ENCODE measurements around the gene MTA1. TPM values are rescaled to one million over a fixed set of nuclear protein-coding genes. Genes with fewer than 3 reads are reported as not detected.

Gene MTA1
- total and polyA plus RNA-seq, 2 donors (not counting 1 experiment from before 2014, with no cell fraction given): 137 to 147 TPM

- no peak overlapping the region for H3K9ac ChIP-seq (ENCODE audit: low read length)
- no peaks in the 10 kb centered on the region for H3K27me3 ChIP-seq (replicated peaks in 1 of 4; ENCODE audit: control extremely low read depth in 1 of 4, control insufficient read depth in 3 of 4, insufficient read depth in 4 of 4, low read length in 3 of 4)
- no peak for DNase-seq
- H3K4me2 ChIP-seq (replicated peaks; ENCODE audit: low read depth, low read length, poor library complexity, severe bottlenecking): no peak overlapping the region
- H3K79me2 ChIP-seq (ENCODE audit: control insufficient read depth, insufficient read depth, low read length): peaks cover 82% of the 10 kb centered on the region
- TF ChIP-seq CTCF (IDR thresholded peaks at IDR 0.05): no peak
- peaks cover 0 to 5% of the 10 kb centered on the region in 2 experiments for H3K36me3 ChIP-seq (replicated peaks in 1 of 2; ENCODE audit: control extremely low read depth in 1 of 2, control insufficient read depth in 1 of 2, extremely low read depth in 1 of 2, insufficient read depth in 2 of 2, low read length in 1 of 2)
- H3K4me1 ChIP-seq (ENCODE audit: control insufficient read depth in 2 of 2, insufficient read depth in 2 of 2, low read length in 2 of 2): peaks cover 0 to 16% of the 10 kb centered on the region in 2 donors
- H3K27ac ChIP-seq (ENCODE audit: low read length in 2 of 2): no peak overlapping the region
- Mint-ChIP-seq H3K9me3 (ENCODE audit: insufficient read depth) (no peaks in the 10 kb centered on the region), H3K4me3 (no peak overlapping the region), H3K27ac (no peak overlapping the region), H3K27me3 (no peaks in the 10 kb centered on the region), H3K4me1 (peaks cover 20% of the 10 kb centered on the region)
- H4K20me1 ChIP-seq (ENCODE audit: control insufficient read depth, insufficient read depth, low read length, poor library complexity, severe bottlenecking): peaks cover 74% of the 10 kb centered on the region
- 97% methylated on average over 18 of the region's 18 CpGs for WGBS (ENCODE audit: insufficient coverage)
- ChIA-PET CTCF (no interaction called here), POLR2A (interaction anchor here (0.6 kb wide), 1 partner anchor 9 kb away, joined by 9 read pairs; no protein-coding TSS in a partner anchor)
- intact Hi-C loops (cut with micrococcal nuclease): no loop called here
- no peak for ATAC-seq (ENCODE audit: low read depth)
- no peak overlapping the region for H3K4me3 ChIP-seq (ENCODE audit: control extremely low read depth in 1 of 5, extremely low read depth in 1 of 5, insufficient read depth in 1 of 5, low read depth in 2 of 5, low read length in 4 of 5)
- no peak overlapping the region for H2AFZ ChIP-seq (ENCODE audit: insufficient read depth, low read depth, low read length, poor library complexity, severe bottlenecking)
- H3K9me3 ChIP-seq (ENCODE audit: control extremely low read depth in 1 of 3, control insufficient read depth in 2 of 3, insufficient read depth in 1 of 3, low read length in 2 of 3): peaks cover 0 to 11% (median 4%) of the 10 kb centered on the region in 3 donors
These were observed 18.3 kb downstream of the MTA1 start for GRCh38 chr14:105437723-105438500.

- H3K79me2 ChIP-seq (ENCODE audit: control insufficient read depth, insufficient read depth, low read length): peaks cover 71% of the 10 kb centered on the region
- no peaks in the 10 kb centered on the region for H3K27me3 ChIP-seq (replicated peaks in 1 of 4; ENCODE audit: control extremely low read depth in 1 of 4, control insufficient read depth in 3 of 4, insufficient read depth in 4 of 4, low read length in 3 of 4)
- H3K9me3 ChIP-seq (ENCODE audit: control extremely low read depth in 1 of 3, control insufficient read depth in 2 of 3, insufficient read depth in 1 of 3, low read length in 2 of 3): peaks cover 0 to 11% (median 4%) of the 10 kb centered on the region in 3 donors
- Mint-ChIP-seq H3K4me1 (peaks cover 20% of the 10 kb centered on the region), H3K4me3 (no peak overlapping the region), H3K9me3 (ENCODE audit: insufficient read depth) (no peaks in the 10 kb centered on the region), H3K27me3 (no peaks in the 10 kb centered on the region), H3K27ac (no peak overlapping the region)
- ATAC-seq (ENCODE audit: low read depth) (no peak), DNase-seq (no peak)
- no peak overlapping the region for H3K4me3 ChIP-seq (ENCODE audit: control extremely low read depth in 1 of 5, extremely low read depth in 1 of 5, insufficient read depth in 1 of 5, low read depth in 2 of 5, low read length in 4 of 5)
- intact Hi-C loops (cut with micrococcal nuclease): no loop called here
- peaks cover 0 to 5% of the 10 kb centered on the region in 2 experiments for H3K36me3 ChIP-seq (replicated peaks in 1 of 2; ENCODE audit: control extremely low read depth in 1 of 2, control insufficient read depth in 1 of 2, extremely low read depth in 1 of 2, insufficient read depth in 2 of 2, low read length in 1 of 2)
- WGBS (ENCODE audit: insufficient coverage): 94% methylated on average over 8 of the region's 11 CpGs
- no peak overlapping the region for H3K27ac ChIP-seq (ENCODE audit: low read length in 2 of 2)
- H3K9ac ChIP-seq (ENCODE audit: low read length): no peak overlapping the region
- CTCF ChIA-PET: no interaction called here
- TF ChIP-seq EZH2 (IDR thresholded peaks at IDR 0.05; ENCODE audit: borderline replicate concordance, insufficient read depth, low read depth, low read length, poor library complexity, severe bottlenecking) (no peak), CTCF (IDR thresholded peaks at IDR 0.05) (no peak)
- peaks cover 0 to 16% of the 10 kb centered on the region in 2 donors for H3K4me1 ChIP-seq (ENCODE audit: control insufficient read depth in 2 of 2, insufficient read depth in 2 of 2, low read length in 2 of 2)
- POLR2A ChIA-PET: no interaction called here
- no peak overlapping the region for H3K4me2 ChIP-seq (replicated peaks; ENCODE audit: low read depth, low read length, poor library complexity, severe bottlenecking)
- H4K20me1 ChIP-seq (ENCODE audit: control insufficient read depth, insufficient read depth, low read length, poor library complexity, severe bottlenecking): peaks cover 67% of the 10 kb centered on the region
- no peak overlapping the region for H2AFZ ChIP-seq (ENCODE audit: insufficient read depth, low read depth, low read length, poor library complexity, severe bottlenecking)
These were observed 19.6 kb downstream of the MTA1 start for GRCh38 chr14:105439179-105439578.
